MM.1S (cell line): ENCODE measurements around the gene MRPS6.
A peak's percentile ranks its signal among the peaks of the same experiment; 100 is the strongest.

Source experiments
- DNase-seq: peaks from one replicate; pipeline ENCODE4 v3.0.0-alpha.2; 2015
- H2AFZ ChIP-seq: fragments of 300-600 bp; sonication (generic); 2 replicates; pipeline ENCODE4 v1.6.0; 2016; ENCODE audit warnings: antibody characterized with exemption, low read length
- H3F3A ChIP-seq: fragments of 300-600 bp; sonication (generic); 2 replicates; pipeline ENCODE4 v1.6.1; 2016; ENCODE audit warnings: mild to moderate bottlenecking, antibody characterized with exemption, low read length, moderate library complexity, mixed read lengths; ENCODE audit not compliant: insufficient read depth
- H3K27ac ChIP-seq: fragments of 300-600 bp; sonication (generic); 2 replicates; pipeline ENCODE4 v1.5.1; 2016; ENCODE audit warnings: mild to moderate bottlenecking, low read length
- H3K27me3 ChIP-seq: fragments of 300-600 bp; sonication (generic); replicated peaks from 2 replicates; pipeline ENCODE4 v1.6.0; 2016; ENCODE audit warnings: low read length; ENCODE audit not compliant: insufficient read depth
- H3K36me3 ChIP-seq: fragments of 300-600 bp; sonication (generic); replicated peaks from 2 replicates; pipeline ENCODE4 v1.6.1; 2016; ENCODE audit warnings: mild to moderate bottlenecking, low read length, mixed read lengths; ENCODE audit not compliant: insufficient read depth
- H3K4me1 ChIP-seq: fragments of 300-600 bp; sonication (generic); 2 replicates; pipeline ENCODE4 v1.6.1; 2016; ENCODE audit warnings: low read length, mixed read lengths
- H3K4me2 ChIP-seq: fragments of 300-600 bp; sonication (generic); 2 replicates; pipeline ENCODE4 v1.6.0; 2016; ENCODE audit warnings: low read depth, low read length
- H3K4me3 ChIP-seq: fragments of 300-600 bp; sonication (generic); 2 replicates; pipeline ENCODE4 v1.5.1; 2016; ENCODE audit warnings: low read length, mixed read lengths
- H3K79me2 ChIP-seq: fragments of 300-600 bp; sonication (generic); 2 replicates; pipeline ENCODE4 v1.6.1; 2016; ENCODE audit warnings: mixed run types, low read length, mixed read lengths
- H3K9ac ChIP-seq: fragments of 300-600 bp; sonication (generic); 2 replicates; pipeline ENCODE4 v1.6.1; 2016; ENCODE audit warnings: low read length, mixed read lengths
- H3K9me2 ChIP-seq: fragments of 300-600 bp; sonication (generic); replicated peaks from 2 replicates; pipeline ENCODE4 v1.6.1; 2016; ENCODE audit warnings: mild to moderate bottlenecking, low read length, mixed read lengths; ENCODE audit not compliant: insufficient read depth
- H3K9me3 ChIP-seq: fragments of 300-600 bp; sonication (generic); replicated peaks from 2 replicates; pipeline ENCODE4 v1.6.1; 2016; ENCODE audit warnings: mild to moderate bottlenecking, low read length, mixed read lengths; ENCODE audit not compliant: insufficient read depth
- H4K20me1 ChIP-seq: fragments of 300-600 bp; sonication (generic); 2 replicates; pipeline ENCODE4 v1.6.1; 2016; ENCODE audit warnings: mild to moderate bottlenecking, low read length, moderate library complexity, mixed read lengths; ENCODE audit not compliant: insufficient read depth
- EZH2 ChIP-seq: fragments of 300-600 bp; sonication (generic); optimal IDR thresholded peaks from 2 replicates; pipeline ENCODE3; 2017; ENCODE audit warnings: low read depth, mild to moderate bottlenecking, antibody characterized with exemption, low read length, mixed read lengths
- EZH2phosphoT487 ChIP-seq: fragments of 300-600 bp; sonication (generic); IDR thresholded peaks from 2 replicates; pipeline ENCODE4 v1.6.1; 2018; ENCODE audit warnings: antibody characterized with exemption, low read length
- TF ChIP-seq, protein P1 (sequence below): fragments of 300-600 bp; sonication (generic); IDR thresholded peaks from 2 replicates; pipeline ENCODE4 v1.5.1; 2016; ENCODE audit warnings: antibody characterized with exemption, low read length, mixed read lengths

MRPS6 gene

DNA sequence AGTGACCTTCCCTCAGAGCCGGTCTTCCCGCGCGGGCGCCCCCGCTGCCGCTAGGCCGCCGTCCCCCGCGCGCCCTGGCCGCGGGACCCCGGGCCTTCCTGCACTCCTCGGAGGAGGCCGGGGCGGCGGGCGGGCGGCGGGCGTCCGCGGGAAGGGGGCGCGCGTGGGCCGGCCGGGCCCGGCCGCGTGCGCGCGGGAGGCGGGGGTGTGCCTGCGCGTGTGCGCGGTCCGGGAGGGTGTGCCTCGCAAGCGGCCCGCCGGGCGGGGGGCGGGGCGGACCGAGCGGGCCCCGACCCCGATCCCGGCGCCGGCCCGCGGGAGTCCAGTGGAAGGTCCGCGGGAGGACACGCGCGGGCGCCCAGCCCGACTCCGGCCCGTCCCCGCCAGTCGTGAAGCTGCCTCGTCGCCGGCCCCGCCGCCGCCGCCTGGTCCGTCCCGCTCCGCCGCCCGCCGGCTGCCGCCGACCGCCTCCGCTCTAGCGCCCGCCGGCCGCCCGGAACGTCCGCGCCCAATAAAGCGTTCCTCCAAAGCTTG is 438 bp downstream of the MRPS6 start:
- Histone ChIP-seq H3K79me2 (peaks cover 27% of the 10 kb centered on the region), H4K20me1 (no peaks in the 10 kb centered on the region; the same call in 1 of the 2 replicates), H3K4me3 (peak overlapping the region; percentile 73), H3K9ac (peak overlapping the region; percentile 55; the same call in 1 of the 2 replicates), H2AFZ (peak overlapping the region; percentile 59), H3K27me3 (no peaks in the 10 kb centered on the region), H3K9me2 (no peaks in the 10 kb centered on the region), H3K36me3 (no peaks in the 10 kb centered on the region), H3F3A (peaks cover 7% of the 10 kb centered on the region; the same call in 1 of the 2 replicates), H3K4me2 (peak overlapping the region; percentile 87), H3K4me1 (peaks cover 6% of the 10 kb centered on the region), H3K27ac (peak overlapping the region; percentile 41; the same call in 1 of the 2 replicates), H3K9me3 (no peaks in the 10 kb centered on the region)
- peak; percentile 56 for DNase-seq
- TF ChIP-seq EZH2phosphoT487 (no peak), EZH2 (no peak)
- TF ChIP-seq, protein P1, sequence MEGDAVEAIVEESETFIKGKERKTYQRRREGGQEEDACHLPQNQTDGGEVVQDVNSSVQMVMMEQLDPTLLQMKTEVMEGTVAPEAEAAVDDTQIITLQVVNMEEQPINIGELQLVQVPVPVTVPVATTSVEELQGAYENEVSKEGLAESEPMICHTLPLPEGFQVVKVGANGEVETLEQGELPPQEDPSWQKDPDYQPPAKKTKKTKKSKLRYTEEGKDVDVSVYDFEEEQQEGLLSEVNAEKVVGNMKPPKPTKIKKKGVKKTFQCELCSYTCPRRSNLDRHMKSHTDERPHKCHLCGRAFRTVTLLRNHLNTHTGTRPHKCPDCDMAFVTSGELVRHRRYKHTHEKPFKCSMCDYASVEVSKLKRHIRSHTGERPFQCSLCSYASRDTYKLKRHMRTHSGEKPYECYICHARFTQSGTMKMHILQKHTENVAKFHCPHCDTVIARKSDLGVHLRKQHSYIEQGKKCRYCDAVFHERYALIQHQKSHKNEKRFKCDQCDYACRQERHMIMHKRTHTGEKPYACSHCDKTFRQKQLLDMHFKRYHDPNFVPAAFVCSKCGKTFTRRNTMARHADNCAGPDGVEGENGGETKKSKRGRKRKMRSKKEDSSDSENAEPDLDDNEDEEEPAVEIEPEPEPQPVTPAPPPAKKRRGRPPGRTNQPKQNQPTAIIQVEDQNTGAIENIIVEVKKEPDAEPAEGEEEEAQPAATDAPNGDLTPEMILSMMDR, result no peak

DNA sequence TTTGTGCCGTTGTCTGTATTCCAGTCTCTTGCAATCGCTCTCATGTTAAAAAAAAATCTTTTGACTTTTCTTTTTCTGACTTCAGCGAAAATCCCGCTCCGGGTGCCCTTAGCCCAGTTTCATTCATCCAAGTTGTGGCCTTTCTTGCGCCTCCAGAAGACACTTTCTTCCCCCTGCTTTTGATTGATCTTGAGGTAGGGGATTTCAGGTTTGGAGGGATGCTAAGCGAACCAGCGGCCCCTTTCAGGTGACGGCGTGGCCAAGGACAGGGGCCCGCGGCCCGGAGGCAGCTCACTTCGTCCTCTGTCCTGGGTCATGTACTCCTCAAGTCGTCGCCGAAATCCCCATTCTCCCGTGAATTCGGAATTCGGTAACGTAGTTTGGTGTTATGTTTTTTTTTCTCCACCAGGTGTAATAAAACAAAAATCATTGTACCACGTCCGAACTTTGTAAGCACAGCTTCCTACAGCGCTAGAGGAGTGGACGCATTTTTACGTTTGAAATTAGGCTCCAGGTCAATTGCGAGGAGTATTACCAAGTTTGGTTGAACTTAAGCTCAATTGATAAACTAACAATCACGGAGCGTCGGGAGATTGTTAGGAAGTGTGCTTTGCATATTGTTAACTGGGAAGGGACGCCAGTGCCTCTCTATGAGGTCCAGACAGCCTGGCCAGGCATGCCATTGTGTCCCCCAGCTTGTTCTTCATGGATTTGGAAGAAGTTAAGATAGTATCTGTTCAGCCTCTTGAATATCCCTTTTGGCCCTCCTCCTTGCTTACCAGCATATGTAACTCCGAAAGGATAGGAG is 1.1 kb downstream of the MRPS6 start:
- Histone ChIP-seq H3K4me1 (peaks cover 6% of the 10 kb centered on the region), H3K4me2 (peak overlapping the region; percentile 87), H4K20me1 (no peaks in the 10 kb centered on the region; the same call in 1 of the 2 replicates), H2AFZ (no peak overlapping the region; the same call in 1 of the 2 replicates), H3K4me3 (peak overlapping the region; percentile 67), H3K9me2 (no peaks in the 10 kb centered on the region), H3K36me3 (no peaks in the 10 kb centered on the region), H3K27me3 (no peaks in the 10 kb centered on the region), H3K27ac (no peak overlapping the region), H3K79me2 (peaks cover 27% of the 10 kb centered on the region), H3K9ac (peak overlapping the region; percentile 29; the same call in 1 of the 2 replicates), H3K9me3 (no peaks in the 10 kb centered on the region), H3F3A (peaks cover 7% of the 10 kb centered on the region; the same call in 1 of the 2 replicates)
- DNase-seq, result no peak
- TF ChIP-seq, protein P1, result no peak
- TF ChIP-seq EZH2 (no peak), EZH2phosphoT487 (no peak)

DNA sequence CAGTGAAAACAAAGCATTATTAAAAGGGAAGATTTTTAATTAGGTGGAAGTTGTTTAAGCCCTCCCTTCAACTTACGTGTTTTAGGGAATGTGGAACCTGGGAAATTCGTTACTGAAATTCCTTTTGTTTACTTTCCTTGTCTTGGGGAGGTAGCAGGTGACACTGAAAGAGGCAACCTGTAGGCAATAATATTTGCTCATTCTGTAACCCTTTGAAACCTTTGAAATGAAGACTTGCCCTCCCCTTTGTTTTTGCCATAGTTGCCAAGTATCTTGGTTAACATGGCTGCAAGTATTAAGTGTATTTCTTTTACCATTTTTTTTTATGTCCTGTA is 1.7 kb downstream of the MRPS6 start:
- Histone ChIP-seq H3K79me2 (peaks cover 31% of the 10 kb centered on the region), H3K27me3 (no peaks in the 10 kb centered on the region), H3K4me3 (no peak overlapping the region), H3K9me2 (no peaks in the 10 kb centered on the region), H2AFZ (no peak overlapping the region), H3K4me1 (peaks cover 6% of the 10 kb centered on the region), H4K20me1 (no peaks in the 10 kb centered on the region; the same call in 1 of the 2 replicates), H3K4me2 (no peak overlapping the region), H3K27ac (no peak overlapping the region), H3K36me3 (no peaks in the 10 kb centered on the region), H3F3A (peaks cover 7% of the 10 kb centered on the region; the same call in 1 of the 2 replicates), H3K9ac (no peak overlapping the region), H3K9me3 (no peaks in the 10 kb centered on the region)
- TF ChIP-seq, protein P1, result no peak
- TF ChIP-seq EZH2phosphoT487, result no peak
- no peak for TF ChIP-seq EZH2
- no peak for DNase-seq
